Activated naive CD4-positive, alpha-beta T cell treated with anti-CD3 and anti-CD28 coated beads, Interleukin-2, amount 10 ng/mL, durations not matched to agents 7 days and 5 days (primary cell): ENCODE results near the gene FGF6.
"Not testable (repeated sequence)": the region's sequence is repeated elsewhere in the genome, so short reads cannot be mapped to it uniquely, and the experiment has no call there.

Experiments
- CTCF ChIA-PET: fragments of 350-600 bp; sonication (Branson Sonifier 250); formaldehyde crosslinking; loops from one replicate; lab custom pipeline; 2021; ENCODE audit warnings: antibody characterized with exemption; lab: Charles Lee
- DNase-seq: peaks from one replicate; pipeline ENCODE4 v3.0.0-alpha.2; 2020
- H3K27ac Mint-ChIP-seq: one replicate; pipeline ENCODE4 v1.8.0; 2021; ENCODE audit warnings: mild to moderate bottlenecking, moderate library complexity, mixed read lengths
- H3K27me3 Mint-ChIP-seq: one replicate; pipeline ENCODE4 v1.8.0; 2021; ENCODE audit warnings: mild to moderate bottlenecking, mixed read lengths
- H3K36me3 Mint-ChIP-seq: one replicate; pipeline ENCODE4 v1.8.0; 2021; ENCODE audit warnings: mixed read lengths
- H3K4me1 Mint-ChIP-seq: one replicate; pipeline ENCODE4 v1.8.0; 2021; ENCODE audit warnings: mixed read lengths
- H3K4me3 Mint-ChIP-seq: one replicate; pipeline ENCODE4 v1.8.0; 2021; ENCODE audit warnings: mild to moderate bottlenecking, moderate library complexity, mixed read lengths
- H3K9me3 Mint-ChIP-seq: one replicate; pipeline ENCODE4 v1.8.0; 2021; ENCODE audit warnings: mixed read lengths

The FGF6 gene

GRCh38 chr12:4418913-4419312 lies 26.7 kb downstream of the FGF6 start:
- H3K9me3 Mint-ChIP-seq, result no peaks in the 10 kb centered on the region
- H3K4me3 Mint-ChIP-seq, result no peak overlapping the region
- peaks cover 21% of the 10 kb centered on the region for H3K4me1 Mint-ChIP-seq
- no peaks in the 10 kb centered on the region for H3K36me3 Mint-ChIP-seq
- peaks cover 51% of the 10 kb centered on the region for H3K27me3 Mint-ChIP-seq
- no peak for DNase-seq
- no peak overlapping the region for H3K27ac Mint-ChIP-seq
- CTCF ChIA-PET, result no interaction called here

DNA sequence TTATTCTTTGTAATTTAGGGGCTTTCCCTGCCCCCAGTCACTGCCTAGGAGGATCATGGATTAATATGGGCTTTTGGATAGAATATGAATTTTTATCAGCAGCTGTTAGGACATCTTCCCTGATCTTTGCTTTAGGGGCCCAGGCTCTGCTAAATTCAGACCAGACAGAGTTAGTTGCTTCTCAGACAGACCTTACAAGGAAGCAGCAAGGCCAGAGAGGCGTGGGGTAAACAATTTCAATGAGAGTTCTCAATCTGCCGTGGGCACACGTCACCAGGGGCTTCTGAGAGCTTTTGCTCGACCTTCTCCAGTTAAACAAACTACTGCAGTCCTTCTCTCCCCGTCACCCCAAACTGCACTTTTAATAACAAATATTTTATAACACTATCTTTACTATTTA lies 27.7 kb downstream of the FGF6 start:
- Mint-ChIP-seq H3K4me3 (no peak overlapping the region), H3K27me3 (peaks cover 49% of the 10 kb centered on the region), H3K36me3 (no peaks in the 10 kb centered on the region), H3K27ac (no peak overlapping the region), H3K9me3 (no peaks in the 10 kb centered on the region), H3K4me1 (peaks cover 21% of the 10 kb centered on the region)
- CTCF ChIA-PET, result interaction anchor here (0.7 kb wide), 1 partner anchor 422 kb away, joined by 3 read pairs; no protein-coding TSS in a partner anchor
- DNase-seq, result no peak

DNA sequence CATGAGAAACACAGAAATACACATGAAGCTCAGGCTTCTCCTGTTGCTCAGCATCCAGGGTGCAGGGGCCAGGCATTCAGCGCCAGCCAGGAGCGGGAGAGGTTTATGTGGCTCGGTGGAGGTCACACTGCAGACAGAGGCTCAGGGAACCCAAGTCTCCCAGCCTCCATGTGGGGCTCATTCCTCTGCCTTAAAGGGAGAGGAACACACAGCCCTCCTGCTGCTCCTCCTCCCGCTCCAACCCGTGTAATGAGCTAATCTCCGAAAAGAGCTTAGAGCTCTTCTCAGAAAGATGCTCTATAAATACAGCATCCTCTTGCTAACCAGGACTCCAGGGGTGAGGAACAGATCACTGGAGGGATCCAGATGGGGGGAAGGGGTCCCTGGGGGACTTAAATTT lies 28.2 kb downstream of the FGF6 start:
- peaks cover 52% of the 10 kb centered on the region for H3K27me3 Mint-ChIP-seq
- CTCF ChIA-PET, result interaction anchor here (0.7 kb wide), 1 partner anchor 421 kb away, joined by 3 read pairs; no protein-coding TSS in a partner anchor
- DNase-seq, result no peak
- no peak overlapping the region for H3K4me3 Mint-ChIP-seq
- H3K4me1 Mint-ChIP-seq, result peaks cover 21% of the 10 kb centered on the region
- no peaks in the 10 kb centered on the region for H3K36me3 Mint-ChIP-seq
- H3K9me3 Mint-ChIP-seq, result no peaks in the 10 kb centered on the region
- no peak overlapping the region for H3K27ac Mint-ChIP-seq

DNA sequence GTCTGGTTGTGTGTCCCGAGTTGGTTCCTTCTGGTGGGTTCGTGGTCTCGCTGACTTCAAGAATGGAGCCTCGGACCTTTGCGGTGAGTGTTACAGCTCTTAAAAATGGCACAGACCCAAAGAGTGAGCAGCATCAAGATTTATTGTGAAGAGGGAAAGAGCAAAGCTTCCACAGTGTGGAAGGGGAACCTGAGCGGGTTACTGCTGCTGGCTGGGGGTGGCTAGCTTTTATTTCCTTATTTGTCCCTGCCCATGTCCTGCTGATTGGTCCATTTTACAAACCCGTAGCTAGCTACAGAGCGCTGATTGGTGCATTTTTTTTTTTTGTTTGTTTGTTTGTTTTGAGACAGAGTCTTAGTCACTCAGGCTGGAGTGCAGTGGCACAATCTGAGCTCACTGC lies 29.3 kb downstream of the FGF6 start:
- H3K9me3 Mint-ChIP-seq, result no peaks in the 10 kb centered on the region
- H3K36me3 Mint-ChIP-seq, result no peaks in the 10 kb centered on the region
- H3K4me3 Mint-ChIP-seq, result no peak overlapping the region
- peaks cover 60% of the 10 kb centered on the region for H3K27me3 Mint-ChIP-seq
- no peak for DNase-seq
- H3K27ac Mint-ChIP-seq, result no peak overlapping the region
- H3K4me1 Mint-ChIP-seq, result peaks cover 21% of the 10 kb centered on the region
- CTCF ChIA-PET, result no interaction called here

DNA sequence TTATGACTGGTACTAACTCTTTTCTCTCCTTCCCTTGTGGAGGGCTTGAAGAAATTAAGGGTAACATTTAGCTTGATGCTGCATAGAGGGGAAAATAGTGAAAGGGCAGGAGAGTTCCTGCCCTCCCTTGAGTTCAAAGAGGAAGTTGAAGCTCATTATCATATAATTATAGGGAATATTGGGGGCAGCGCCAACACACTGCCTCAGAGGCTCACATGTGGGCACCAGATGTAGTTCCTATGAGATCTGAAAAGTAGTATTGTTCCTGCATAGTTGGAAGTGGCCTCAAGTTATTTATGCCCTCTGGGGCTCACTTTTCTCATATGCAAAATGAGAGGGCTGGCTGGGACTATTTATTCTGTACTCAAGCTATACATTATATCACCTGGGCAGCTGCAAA lies 33.1 kb downstream of the FGF6 start:
- no peaks in the 10 kb centered on the region for H3K9me3 Mint-ChIP-seq
- no peak overlapping the region for H3K4me3 Mint-ChIP-seq
- H3K27me3 Mint-ChIP-seq, result peaks cover 56% of the 10 kb centered on the region
- H3K36me3 Mint-ChIP-seq, result no peaks in the 10 kb centered on the region
- no peak for DNase-seq
- no peak overlapping the region for H3K27ac Mint-ChIP-seq
- peaks cover 21% of the 10 kb centered on the region for H3K4me1 Mint-ChIP-seq
- CTCF ChIA-PET, result interaction anchor here (1.6 kb wide), 1 partner anchor 9 kb away, joined by 8 read pairs; no protein-coding TSS in a partner anchor

DNA sequence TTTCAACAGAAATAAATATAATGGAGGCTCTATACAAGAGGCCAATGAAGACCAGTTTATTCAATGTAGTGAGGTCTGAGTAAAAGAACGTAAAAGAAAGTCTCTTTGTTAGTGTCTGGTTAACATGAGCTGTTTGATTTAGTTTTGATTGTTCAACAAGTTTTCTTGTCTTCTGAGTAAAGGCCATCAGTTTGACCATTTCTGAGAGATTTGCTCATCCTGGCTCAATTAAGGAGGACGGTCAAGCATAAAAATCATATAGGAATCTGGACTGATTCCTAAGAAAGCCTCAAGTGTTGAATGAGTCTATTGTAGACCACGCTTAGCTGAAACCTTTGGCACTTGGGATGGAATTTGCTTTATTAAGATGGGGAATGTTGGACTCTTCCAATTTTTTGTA lies 33.6 kb downstream of the FGF6 start:
- peaks cover 52% of the 10 kb centered on the region for H3K27me3 Mint-ChIP-seq
- no peak for DNase-seq
- no peaks in the 10 kb centered on the region for H3K9me3 Mint-ChIP-seq
- no peak overlapping the region for H3K27ac Mint-ChIP-seq
- H3K4me3 Mint-ChIP-seq, result no peak overlapping the region
- CTCF ChIA-PET, result interaction anchor here (1.0 to 1.6 kb wide), 2 partner anchors 9 to 1112 kb away, joined by 3 to 8 read pairs; no protein-coding TSS in a partner anchor
- H3K4me1 Mint-ChIP-seq, result peaks cover 21% of the 10 kb centered on the region
- no peaks in the 10 kb centered on the region for H3K36me3 Mint-ChIP-seq

DNA sequence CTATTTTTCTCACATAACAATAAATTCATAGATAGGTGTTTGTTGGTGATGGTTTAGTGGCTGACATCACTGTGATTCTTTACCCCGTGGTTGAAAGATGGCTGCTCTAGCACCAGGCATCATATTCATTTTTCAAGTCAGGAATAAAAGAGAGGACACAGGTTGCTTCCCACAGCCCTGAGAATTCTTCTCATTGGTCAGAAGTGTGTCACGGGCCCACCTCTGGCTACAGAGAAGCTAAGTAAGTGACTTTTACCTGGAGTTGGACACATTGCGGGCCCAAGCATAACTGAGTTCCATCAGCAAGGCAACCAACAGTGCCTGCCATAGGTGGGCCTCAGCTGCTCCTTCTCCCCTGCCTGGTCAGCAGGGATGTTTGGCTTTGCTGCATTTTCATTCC lies 38.5 kb downstream of the FGF6 start:
- Mint-ChIP-seq H3K4me1 (no peaks in the 10 kb centered on the region), H3K36me3 (no peaks in the 10 kb centered on the region), H3K9me3 (no peaks in the 10 kb centered on the region), H3K27ac (no peak overlapping the region), H3K4me3 (no peak overlapping the region), H3K27me3 (peaks cover 39% of the 10 kb centered on the region)
- DNase-seq, result no peak
- CTCF ChIA-PET, result no interaction called here

GRCh38 chr12:4404877-4405637 lies 40.6 kb downstream of the FGF6 start:
- not testable (repeated sequence) for H3K4me1 Mint-ChIP-seq, H3K36me3 Mint-ChIP-seq, H3K27ac Mint-ChIP-seq, H3K4me3 Mint-ChIP-seq, H3K9me3 Mint-ChIP-seq, DNase-seq
- CTCF ChIA-PET, result interaction anchor here (1.0 kb wide), 1 partner anchor 15 kb away, joined by 3 read pairs; no protein-coding TSS in a partner anchor
- peaks cover 44% of the 10 kb centered on the region for H3K27me3 Mint-ChIP-seq

- CTCF ChIA-PET, result interaction anchor here (1.0 to 1.5 kb wide), 2 partner anchors 18 to 355 kb away, joined by 3 to 7 read pairs; no protein-coding TSS in a partner anchor
- no peak overlapping the region for H3K27ac Mint-ChIP-seq
- no peaks in the 10 kb centered on the region for H3K9me3 Mint-ChIP-seq
- no peaks in the 10 kb centered on the region for H3K4me1 Mint-ChIP-seq
- no peak for DNase-seq
- no peak overlapping the region for H3K4me3 Mint-ChIP-seq
- no peaks in the 10 kb centered on the region for H3K36me3 Mint-ChIP-seq
- H3K27me3 Mint-ChIP-seq, result peaks cover 49% of the 10 kb centered on the region
These were observed 42.6 kb downstream of the FGF6 start for GRCh38 chr12:4402996-4403395.

DNA sequence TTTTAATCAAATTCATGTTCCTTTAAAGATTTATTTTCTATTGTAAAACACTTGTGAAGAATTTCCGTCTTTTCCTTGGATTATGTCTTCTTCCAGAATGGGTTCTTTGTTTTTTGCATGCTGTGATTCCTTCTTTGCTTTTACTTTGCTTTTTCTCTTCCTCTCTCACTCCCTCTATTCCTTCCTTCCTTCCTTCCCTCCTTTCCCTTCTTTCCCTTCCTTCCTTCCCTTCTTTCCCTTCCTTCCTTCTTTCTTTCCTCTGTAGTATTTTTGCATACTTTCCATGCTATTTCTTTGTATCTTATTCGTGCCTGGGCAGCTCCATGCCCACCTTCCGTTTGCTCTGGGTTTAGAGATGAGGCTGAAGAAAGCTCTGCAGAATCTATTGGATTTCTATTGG lies 44.5 kb downstream of the FGF6 start:
- DNase-seq, result no peak
- no peak overlapping the region for H3K4me3 Mint-ChIP-seq
- CTCF ChIA-PET, result interaction anchor here (1.0 kb wide), 1 partner anchor 127 kb away, joined by 3 read pairs; no protein-coding TSS in a partner anchor
- peaks cover 58% of the 10 kb centered on the region for H3K27me3 Mint-ChIP-seq
- no peaks in the 10 kb centered on the region for H3K36me3 Mint-ChIP-seq
- no peak overlapping the region for H3K27ac Mint-ChIP-seq
- H3K9me3 Mint-ChIP-seq, result no peaks in the 10 kb centered on the region
- H3K4me1 Mint-ChIP-seq, result no peaks in the 10 kb centered on the region

DNA sequence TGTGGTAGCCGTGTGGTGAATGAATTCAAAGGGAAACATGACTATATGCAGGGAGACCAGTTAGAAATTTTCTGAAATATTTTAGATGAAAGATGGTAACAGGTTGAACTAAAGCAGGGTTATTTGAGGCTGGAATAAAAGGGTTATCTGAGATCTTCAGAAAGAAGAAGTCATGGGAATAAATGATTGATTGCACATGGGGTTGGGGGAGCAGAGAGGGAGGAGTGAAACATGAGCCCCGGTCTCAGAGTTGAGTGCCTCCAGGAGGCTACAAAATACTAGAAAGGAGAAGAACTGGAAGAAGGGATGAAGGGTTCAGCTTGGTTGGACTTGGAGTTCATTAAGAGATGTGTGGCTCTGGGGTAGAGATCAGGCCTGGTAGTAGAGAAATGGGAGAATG lies 49.8 kb downstream of the FGF6 start:
- CTCF ChIA-PET, result no interaction called here

DNA sequence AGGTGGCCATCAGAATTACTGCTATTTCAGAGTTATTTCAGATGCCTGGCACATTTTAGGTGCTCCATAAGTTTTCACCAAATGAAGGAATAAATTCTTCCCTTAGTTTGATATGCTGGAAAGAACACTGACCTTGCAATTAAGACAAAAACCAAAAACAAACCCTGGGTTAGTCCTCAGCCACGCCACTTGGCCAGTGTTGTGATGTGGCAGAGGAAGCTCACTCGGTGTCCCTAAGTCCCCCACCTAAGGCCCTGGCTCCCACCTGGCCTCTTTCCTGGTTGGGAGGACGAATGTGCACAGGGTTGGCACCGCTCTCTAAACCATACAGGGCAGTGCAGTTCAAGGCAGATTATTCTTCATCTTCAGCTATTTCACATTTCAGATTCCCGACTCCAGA lies 52.4 kb downstream of the FGF6 start:
- Mint-ChIP-seq H3K4me3 (no peak overlapping the region), H3K4me1 (peaks cover 8% of the 10 kb centered on the region), H3K27ac (no peak overlapping the region), H3K9me3 (no peaks in the 10 kb centered on the region), H3K36me3 (no peaks in the 10 kb centered on the region), H3K27me3 (peaks cover 78% of the 10 kb centered on the region)
- CTCF ChIA-PET, result no interaction called here
- no peak for DNase-seq

More for the DNA sequence above, 49.8 kb downstream of the FGF6 start:
- Mint-ChIP-seq H3K27ac (no peak overlapping the region), H3K9me3 (no peaks in the 10 kb centered on the region), H3K27me3 (peaks cover 70% of the 10 kb centered on the region), H3K4me3 (no peak overlapping the region), H3K36me3 (no peaks in the 10 kb centered on the region), H3K4me1 (peaks cover 8% of the 10 kb centered on the region)
- DNase-seq, result no peak

DNA sequence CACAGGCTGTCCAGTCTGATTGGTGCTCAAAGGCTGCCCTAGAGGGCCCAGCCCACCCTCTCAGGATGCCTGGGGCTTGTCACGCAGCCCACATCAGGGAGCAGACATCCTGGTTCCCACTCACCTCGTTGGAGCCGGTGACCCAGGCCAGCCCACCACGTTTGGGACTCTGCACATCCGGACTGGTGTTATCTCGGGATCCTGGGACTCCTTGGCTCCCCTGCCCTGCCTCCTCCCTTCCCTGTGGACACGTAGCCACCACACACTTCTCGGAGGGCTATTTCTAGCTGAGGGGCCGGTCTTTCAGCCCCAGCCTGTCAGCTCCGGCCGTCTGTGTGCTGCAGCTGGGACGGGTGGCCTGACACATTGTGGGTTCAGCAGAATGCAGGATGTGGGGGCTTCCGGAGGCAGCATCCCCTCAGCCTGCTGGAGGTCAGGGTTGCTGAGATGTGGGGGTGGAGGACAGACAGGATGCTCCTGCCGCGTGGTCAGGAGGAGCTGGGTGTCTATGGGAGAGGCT lies 53.3 kb downstream of the FGF6 start:
- no peaks in the 10 kb centered on the region for H3K9me3 Mint-ChIP-seq
- H3K4me3 Mint-ChIP-seq, result no peak overlapping the region
- DNase-seq, result no peak
- CTCF ChIA-PET, result no interaction called here
- H3K4me1 Mint-ChIP-seq, result peaks cover 8% of the 10 kb centered on the region
- no peaks in the 10 kb centered on the region for H3K36me3 Mint-ChIP-seq
- no peak overlapping the region for H3K27ac Mint-ChIP-seq
- H3K27me3 Mint-ChIP-seq, result peaks cover 76% of the 10 kb centered on the region

- Mint-ChIP-seq H3K4me1 (peaks cover 8% of the 10 kb centered on the region), H3K27me3 (peaks cover 56% of the 10 kb centered on the region), H3K4me3 (no peak overlapping the region), H3K9me3 (no peaks in the 10 kb centered on the region), H3K27ac (no peak overlapping the region), H3K36me3 (no peaks in the 10 kb centered on the region)
- no peak for DNase-seq
- CTCF ChIA-PET, result no interaction called here
These were observed 57.0 kb downstream of the FGF6 start for GRCh38 chr12:4388662-4389061.

GRCh38 chr12:4388032-4388431 lies 57.6 kb downstream of the FGF6 start:
- H3K27ac Mint-ChIP-seq, result no peak overlapping the region
- DNase-seq, result no peak
- CTCF ChIA-PET, result no interaction called here
- H3K4me1 Mint-ChIP-seq, result peaks cover 8% of the 10 kb centered on the region
- H3K27me3 Mint-ChIP-seq, result peaks cover 54% of the 10 kb centered on the region
- H3K4me3 Mint-ChIP-seq, result no peak overlapping the region
- no peaks in the 10 kb centered on the region for H3K36me3 Mint-ChIP-seq
- H3K9me3 Mint-ChIP-seq, result no peaks in the 10 kb centered on the region
